OCI-LY3 (cell line): ENCODE results near the gene HECTD4.

Experiments
- H2AFZ ChIP-seq: fragments of 200-600, 300-600 bp; shearing (Covaris generic); 2 replicates; pipeline ENCODE4 v1.6.0; 2014; ENCODE audit warnings: antibody characterized with exemption, low read depth, low read length
- H3K27ac ChIP-seq: fragments of 200-600, 300-600 bp; sonication (generic); 2 replicates; pipeline ENCODE4 v1.5.1; 2014; ENCODE audit warnings: mild to moderate bottlenecking, low read length, moderate library complexity, mixed read lengths
- H3K27me3 ChIP-seq: fragments of 200-600, 300-600 bp; sonication (generic); 2 replicates; pipeline ENCODE4 v1.6.1; 2014; ENCODE audit warnings: low read depth, low read length, mixed read lengths
- H3K36me3 ChIP-seq: fragments of 200-600, 300-600 bp; sonication (generic); replicated peaks from 2 replicates; pipeline ENCODE3; 2014; ENCODE audit warnings: low read depth, low read length, mixed read lengths
- H3K4me1 ChIP-seq: fragments of 300-600, 200-600 bp; sonication (generic); 2 replicates; pipeline ENCODE4 v1.6.1; 2014; ENCODE audit warnings: low read length, mixed read lengths
- H3K4me2 ChIP-seq: fragments of 200-600, 300-600 bp; sonication (generic); 2 replicates; pipeline ENCODE4 v1.6.1; 2014; ENCODE audit warnings: low read length, mixed read lengths
- H3K4me3 ChIP-seq: fragments of 300-600, 200-600 bp; sonication (generic); 2 replicates; pipeline ENCODE4 v1.5.1; 2014; ENCODE audit warnings: antibody characterized with exemption, mild to moderate bottlenecking, low read length, moderate library complexity
- H3K79me2 ChIP-seq: fragments of 300-600, 200-600 bp; shearing (Covaris generic); 2 replicates; pipeline ENCODE4 v1.6.1; 2014; ENCODE audit warnings: mild to moderate bottlenecking, low read length, mixed read lengths
- H3K9ac ChIP-seq: fragments of 300-600, 200-600 bp; shearing (Covaris generic); 2 replicates; pipeline ENCODE4 v1.6.0; 2014; ENCODE audit warnings: mild to moderate bottlenecking, low read length, moderate library complexity
- H3K9me3 ChIP-seq: fragments of 200-600, 300-600 bp; shearing (Covaris generic); 2 replicates; pipeline ENCODE4 v1.6.1; 2014; ENCODE audit warnings: low read length, mixed read lengths; ENCODE audit not compliant: insufficient read depth
- H4K20me1 ChIP-seq: fragments of 200-600, 300-600 bp; sonication (generic); 2 replicates; pipeline ENCODE4 v1.6.1; 2016; ENCODE audit warnings: low read length, mixed read lengths; ENCODE audit not compliant: insufficient read depth
- EZH2phosphoT487 ChIP-seq: fragments of 200-600 bp; shearing (Covaris generic); IDR thresholded peaks from 2 replicates; pipeline ENCODE4 v1.6.1; 2018; ENCODE audit warnings: antibody characterized with exemption, mixed run types, low read depth
- TF ChIP-seq, protein P1 (sequence below): fragments of 200-600, 300-600 bp; sonication (generic); IDR thresholded peaks from 2 replicates; pipeline ENCODE4 v1.5.1; 2014; ENCODE audit warnings: antibody characterized with exemption, low read length, low read depth

Gene HECTD4

DNA sequence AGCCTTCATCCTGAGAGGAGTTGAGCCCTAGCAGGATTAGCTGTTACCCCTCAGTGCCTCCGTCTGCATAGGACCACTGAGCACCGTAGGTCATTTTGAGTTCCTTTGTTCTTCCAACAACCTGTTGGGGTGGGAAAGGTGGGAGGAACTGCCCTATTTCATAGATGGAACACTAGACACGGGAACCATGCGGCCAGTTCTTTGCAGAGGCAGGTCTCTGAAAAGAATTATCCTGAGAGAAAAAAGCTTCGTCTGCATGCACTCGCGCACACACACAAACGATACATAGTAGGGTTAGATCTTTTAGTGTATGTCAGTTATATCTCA lies 228.4 kb downstream of the HECTD4 start:
- no peaks in the 10 kb centered on the region for H3K4me1 ChIP-seq
- no peaks in the 10 kb centered on the region for H3K79me2 ChIP-seq
- no peak for TF ChIP-seq EZH2phosphoT487
- TF ChIP-seq, protein P1, sequence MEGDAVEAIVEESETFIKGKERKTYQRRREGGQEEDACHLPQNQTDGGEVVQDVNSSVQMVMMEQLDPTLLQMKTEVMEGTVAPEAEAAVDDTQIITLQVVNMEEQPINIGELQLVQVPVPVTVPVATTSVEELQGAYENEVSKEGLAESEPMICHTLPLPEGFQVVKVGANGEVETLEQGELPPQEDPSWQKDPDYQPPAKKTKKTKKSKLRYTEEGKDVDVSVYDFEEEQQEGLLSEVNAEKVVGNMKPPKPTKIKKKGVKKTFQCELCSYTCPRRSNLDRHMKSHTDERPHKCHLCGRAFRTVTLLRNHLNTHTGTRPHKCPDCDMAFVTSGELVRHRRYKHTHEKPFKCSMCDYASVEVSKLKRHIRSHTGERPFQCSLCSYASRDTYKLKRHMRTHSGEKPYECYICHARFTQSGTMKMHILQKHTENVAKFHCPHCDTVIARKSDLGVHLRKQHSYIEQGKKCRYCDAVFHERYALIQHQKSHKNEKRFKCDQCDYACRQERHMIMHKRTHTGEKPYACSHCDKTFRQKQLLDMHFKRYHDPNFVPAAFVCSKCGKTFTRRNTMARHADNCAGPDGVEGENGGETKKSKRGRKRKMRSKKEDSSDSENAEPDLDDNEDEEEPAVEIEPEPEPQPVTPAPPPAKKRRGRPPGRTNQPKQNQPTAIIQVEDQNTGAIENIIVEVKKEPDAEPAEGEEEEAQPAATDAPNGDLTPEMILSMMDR, result no peak
- no peaks in the 10 kb centered on the region for H3K27me3 ChIP-seq
- no peak overlapping the region for H3K4me2 ChIP-seq
- H3K36me3 ChIP-seq, result peaks cover 42% of the 10 kb centered on the region
- H4K20me1 ChIP-seq, result peaks cover 13% of the 10 kb centered on the region
- H2AFZ ChIP-seq, result no peak overlapping the region
- H3K9ac ChIP-seq, result no peak overlapping the region
- no peaks in the 10 kb centered on the region for H3K9me3 ChIP-seq
- no peak overlapping the region for H3K4me3 ChIP-seq
- H3K27ac ChIP-seq, result no peak overlapping the region

DNA sequence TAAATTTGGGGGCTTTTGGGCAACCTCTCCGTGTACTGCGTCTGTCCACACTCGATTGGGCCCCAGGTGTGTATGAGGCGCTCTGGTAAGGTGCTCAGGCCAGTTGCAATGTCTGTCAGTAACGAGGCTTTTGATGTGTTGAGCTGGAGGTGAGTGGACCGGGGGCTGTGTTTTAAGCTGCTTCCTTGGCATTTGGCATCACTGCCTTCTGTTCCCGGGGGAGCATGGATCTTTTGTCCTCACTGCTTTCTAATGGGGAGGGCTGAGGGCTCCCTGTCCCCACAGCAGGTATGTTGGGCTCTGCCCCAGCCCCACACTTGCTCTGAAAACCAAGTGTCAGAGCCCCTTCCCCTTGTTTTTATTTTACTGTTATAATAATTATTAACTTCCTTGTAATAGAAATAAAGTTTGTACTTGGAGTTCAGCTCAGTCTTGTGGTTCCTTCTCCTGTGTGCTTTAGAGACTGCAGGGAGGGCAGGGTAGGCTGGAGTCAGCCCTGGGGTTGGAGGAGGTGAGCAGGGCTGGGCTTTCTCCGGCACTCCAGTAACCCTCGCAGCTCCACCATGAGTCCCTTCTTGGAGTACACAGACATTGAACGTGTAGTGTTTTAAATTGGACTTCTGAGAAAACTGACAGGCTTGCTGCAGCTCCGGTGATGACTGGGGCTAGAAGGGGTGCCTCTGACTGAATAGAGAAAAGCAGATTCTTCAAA lies 228.9 kb downstream of the HECTD4 start:
- no peaks in the 10 kb centered on the region for H3K9me3 ChIP-seq
- TF ChIP-seq, protein P1, result no peak
- no peak for TF ChIP-seq EZH2phosphoT487
- H3K4me2 ChIP-seq, result no peak overlapping the region
- H3K9ac ChIP-seq, result no peak overlapping the region
- no peaks in the 10 kb centered on the region for H3K4me1 ChIP-seq
- no peak overlapping the region for H2AFZ ChIP-seq
- H3K4me3 ChIP-seq, result no peak overlapping the region
- peaks cover 45% of the 10 kb centered on the region for H3K36me3 ChIP-seq
- H4K20me1 ChIP-seq, result peaks cover 13% of the 10 kb centered on the region
- H3K79me2 ChIP-seq, result no peaks in the 10 kb centered on the region
- H3K27me3 ChIP-seq, result no peaks in the 10 kb centered on the region
- no peak overlapping the region for H3K27ac ChIP-seq

DNA sequence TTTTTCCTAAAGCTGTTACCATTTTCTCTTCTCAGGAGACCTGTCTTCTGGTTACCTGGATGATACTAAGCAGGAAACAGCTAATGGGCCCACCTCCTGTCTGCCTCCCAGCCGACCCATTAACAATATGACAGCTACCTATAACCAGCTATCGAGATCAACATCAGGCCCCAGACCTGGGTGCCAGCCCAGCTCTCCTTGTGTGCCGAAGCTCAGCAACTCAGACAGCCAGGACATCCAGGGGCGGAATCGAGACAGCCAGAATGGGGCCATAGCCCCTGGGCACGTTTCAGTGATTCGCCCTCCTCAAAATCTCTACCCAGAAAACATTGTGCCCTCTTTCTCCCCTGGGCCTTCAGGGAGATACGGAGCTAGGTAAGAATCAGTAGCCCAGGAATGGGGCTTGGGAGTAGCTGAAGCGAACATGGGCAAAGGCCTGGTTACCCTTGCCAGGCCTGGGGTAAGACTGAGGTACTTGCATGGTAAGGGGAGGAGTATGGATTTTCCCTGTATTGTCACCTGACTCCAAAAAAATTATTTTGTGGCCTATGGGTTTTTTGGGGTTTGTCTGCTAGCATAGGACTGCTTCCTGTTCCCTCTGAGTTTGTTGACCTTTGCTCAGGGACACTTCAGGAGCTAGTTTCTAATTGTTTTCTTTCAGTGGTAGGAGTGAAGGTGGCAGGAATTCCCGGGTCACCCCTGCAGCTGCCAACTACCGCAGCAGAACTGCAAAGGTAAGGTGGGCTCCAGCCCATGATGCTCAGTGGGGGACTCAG lies 230.3 kb downstream of the HECTD4 start:
- no peak for TF ChIP-seq EZH2phosphoT487
- H3K27ac ChIP-seq, result no peak overlapping the region
- no peak overlapping the region for H3K4me2 ChIP-seq
- H2AFZ ChIP-seq, result no peak overlapping the region
- H3K4me1 ChIP-seq, result peaks cover 6% of the 10 kb centered on the region
- no peaks in the 10 kb centered on the region for H3K79me2 ChIP-seq
- H3K9ac ChIP-seq, result no peak overlapping the region
- H3K4me3 ChIP-seq, result no peak overlapping the region
- H3K36me3 ChIP-seq, result peaks cover 50% of the 10 kb centered on the region
- H4K20me1 ChIP-seq, result peaks cover 13% of the 10 kb centered on the region
- H3K9me3 ChIP-seq, result no peaks in the 10 kb centered on the region
- no peaks in the 10 kb centered on the region for H3K27me3 ChIP-seq

DNA sequence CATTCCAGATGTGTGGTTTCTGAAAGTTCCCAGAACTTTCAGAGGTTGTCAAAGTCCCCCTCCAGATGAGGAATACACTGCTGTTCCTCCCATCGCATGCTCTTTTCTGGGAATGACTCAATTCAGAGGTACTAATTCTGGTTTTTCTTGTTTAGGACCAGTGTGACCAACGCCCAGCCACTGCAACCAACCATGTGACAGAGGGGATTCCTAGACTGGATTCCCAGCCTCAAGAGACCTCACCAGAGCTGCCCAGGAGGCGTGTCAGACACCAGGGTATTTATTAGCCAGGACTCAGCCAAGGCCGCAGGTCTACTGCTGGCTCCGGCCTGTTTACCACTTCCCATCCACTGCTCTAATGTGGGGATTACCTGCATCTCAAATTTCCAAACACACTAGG lies 232.6 kb downstream of the HECTD4 start:
- Histone ChIP-seq H3K36me3 (peaks cover 68% of the 10 kb centered on the region), H3K27ac (no peak overlapping the region), H4K20me1 (peaks cover 13% of the 10 kb centered on the region), H3K79me2 (0 out of 2 replicates have a peak, but pooled peaks cover 2% of the 10 kb centered on the region), H3K4me2 (no peak overlapping the region), H2AFZ (no peak overlapping the region), H3K9ac (no peak overlapping the region), H3K4me3 (no peak overlapping the region), H3K27me3 (no peaks in the 10 kb centered on the region), H3K4me1 (peaks cover 15% of the 10 kb centered on the region), H3K9me3 (no peaks in the 10 kb centered on the region)
- TF ChIP-seq EZH2phosphoT487, result no peak
- TF ChIP-seq, protein P1, result no peak
